Aorta (tissue), 5 donors: ENCODE results near the gene VAV2. TPM values are rescaled to one million over a fixed set of nuclear protein-coding genes. Genes with fewer than 3 reads are reported as not detected.
"Not testable (repeated sequence)": the region's sequence is repeated elsewhere in the genome, so short reads cannot be mapped to it uniquely, and the experiment has no call there.

Experiments
- ATAC-seq: fragments of 200-7000 bp; cut with Tn5 transposase; one replicate; pipeline ENCODE4 v1.9.1; 2022; ENCODE audit warnings: moderate library complexity; ENCODE audit not compliant: low FRiP score
- DNase-seq, 2 donors: peaks; one replicate each; pipeline ENCODE4 v3.0.0-alpha.2; 2020
- H3K27ac ChIP-seq, 2 donors: one replicate each; pipeline ENCODE4 v1.5.1; 2013; ENCODE audit warnings: low read length in 2 of 2, mild to moderate bottlenecking in 2 of 2, moderate library complexity in 2 of 2, control low read depth in 1 of 2, inconsistent platforms in 1 of 2, low read depth in 1 of 2
- H3K27me3 ChIP-seq, 2 donors: one replicate each; pipeline ENCODE4 v1.6.1; 2013; ENCODE audit warnings: control low read depth in 1 of 2, low read length in 1 of 2, mild to moderate bottlenecking in 1 of 2, moderate library complexity in 1 of 2; ENCODE audit not compliant: insufficient read depth in 2 of 2, control insufficient read depth in 1 of 2
- H3K36me3 ChIP-seq, 2 donors: one replicate each; pipeline ENCODE4 v1.6.1; 2013; ENCODE audit warnings: control low read depth in 1 of 2, low read length in 1 of 2, mild to moderate bottlenecking in 1 of 2; ENCODE audit not compliant: insufficient read depth in 2 of 2, control insufficient read depth in 1 of 2
- H3K4me1 ChIP-seq, 2 donors: one replicate each; pipeline ENCODE4 v1.6.1; 2013; ENCODE audit warnings: low read length in 2 of 2, control low read depth in 1 of 2, mild to moderate bottlenecking in 1 of 2, moderate library complexity in 1 of 2; ENCODE audit not compliant: insufficient read depth in 2 of 2, control insufficient read depth in 1 of 2
- H3K4me3 ChIP-seq, 2 donors: one replicate each; pipeline ENCODE4 v1.5.1; 2013; ENCODE audit warnings: low read length in 2 of 2, control low read depth in 1 of 2, mild to moderate bottlenecking in 1 of 2
- H3K9me3 ChIP-seq: one replicate; pipeline ENCODE4 v1.6.1; 2013; ENCODE audit warnings: mild to moderate bottlenecking, low read length; ENCODE audit not compliant: control insufficient read depth
- WGBS, 2 donors: extraction: QIAGEN DNeasy Blood & Tissue Kit; methylation state at CpG; one replicate each; pipeline ENCODE4 v1.1.7; 2013; 5-methylcytosine and 5-hydroxymethylcytosine counted together
- intact Hi-C, 2 donors: fragments of 100-400 bp; cut with DNase I; formaldehyde crosslinking; loops; one replicate each; pipeline versions ENCODE4 v1.14.2 to v1.15.0; 2022
- polyA plus RNA-seq, 2 donors: library from polyadenylated mRNA; stranded (reverse); fragments of 200-250 nt; gene quantifications; one replicate each; pipeline ENCODE4 v1.2.3, GENCODE V29; 2013
- total RNA-seq, 2 donors: library from RNA; stranded (reverse); fragmentation: NEBNext Ultra II Directional; extraction: Animal tissue kit (Norgen Biotek cat#: 25700); gene quantifications; one replicate each; pipeline ENCODE4 v1.2.1, GENCODE V29; 2021
- donor health status: healthy with polysubstance abuse.
- donor health status: Bipolar disorder and iron deficiency.
- donor health status: DM: no; HTN: no; CAD: no.
- donor health status: DM: no; HTN: no; CAD: no.
- donor health status: DM: yes; HTN: yes; CAD: no.

Gene VAV2
- total and polyA plus RNA-seq, 4 donors = 9.0 to 25.4 (median 11.8) TPM

GRCh38 chr9:133754688-133755227, 237.4 kb downstream of the VAV2 start:
- Histone ChIP-seq H3K36me3 (no peaks in the 10 kb centered on the region), H3K27ac (no peak overlapping the region), H3K4me3 (no peak overlapping the region), H3K4me1 (no peaks in the 10 kb centered on the region), H3K9me3 (no peaks in the 10 kb centered on the region), H3K27me3 (no peaks in the 10 kb centered on the region)
- WGBS, 2 donors = 31 to 44% methylated on average over 9 of the region's 9 CpGs
- ATAC-seq (no peak), DNase-seq (peak in 1 of 2 donors; percentile 26)
- intact Hi-C loops = no loop called here

DNA sequence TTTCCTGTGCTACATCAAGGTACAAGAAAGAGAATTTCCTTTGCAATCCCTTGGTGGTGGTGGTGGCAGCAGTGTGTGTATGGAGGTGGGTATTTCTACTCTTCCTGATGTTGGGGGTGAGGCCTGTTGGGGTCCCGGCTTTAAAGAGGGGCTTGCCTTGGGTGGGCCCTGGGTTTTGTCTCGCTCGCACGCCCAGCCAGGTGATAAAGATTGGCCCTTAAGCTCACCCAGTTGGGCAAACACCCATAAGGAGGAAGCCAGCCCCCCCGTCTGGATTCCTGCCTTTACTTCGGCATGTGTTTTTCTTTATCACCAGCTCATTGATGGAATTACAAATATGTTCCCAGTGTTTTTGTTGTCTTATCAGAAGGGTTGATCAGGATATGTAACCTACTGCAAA, 237.9 kb downstream of the VAV2 start:
- Histone ChIP-seq H3K4me1 (no peaks in the 10 kb centered on the region), H3K27ac (no peak overlapping the region), H3K27me3 (no peaks in the 10 kb centered on the region), H3K9me3 (no peaks in the 10 kb centered on the region), H3K36me3 (no peaks in the 10 kb centered on the region), H3K4me3 (no peak overlapping the region)
- intact Hi-C loops = no loop called here
- ATAC-seq (no peak), DNase-seq (peak in 1 of 2 donors; percentile 61)
- WGBS, 2 donors = 46 to 70% methylated on average over 6 of the region's 6 CpGs

DNA sequence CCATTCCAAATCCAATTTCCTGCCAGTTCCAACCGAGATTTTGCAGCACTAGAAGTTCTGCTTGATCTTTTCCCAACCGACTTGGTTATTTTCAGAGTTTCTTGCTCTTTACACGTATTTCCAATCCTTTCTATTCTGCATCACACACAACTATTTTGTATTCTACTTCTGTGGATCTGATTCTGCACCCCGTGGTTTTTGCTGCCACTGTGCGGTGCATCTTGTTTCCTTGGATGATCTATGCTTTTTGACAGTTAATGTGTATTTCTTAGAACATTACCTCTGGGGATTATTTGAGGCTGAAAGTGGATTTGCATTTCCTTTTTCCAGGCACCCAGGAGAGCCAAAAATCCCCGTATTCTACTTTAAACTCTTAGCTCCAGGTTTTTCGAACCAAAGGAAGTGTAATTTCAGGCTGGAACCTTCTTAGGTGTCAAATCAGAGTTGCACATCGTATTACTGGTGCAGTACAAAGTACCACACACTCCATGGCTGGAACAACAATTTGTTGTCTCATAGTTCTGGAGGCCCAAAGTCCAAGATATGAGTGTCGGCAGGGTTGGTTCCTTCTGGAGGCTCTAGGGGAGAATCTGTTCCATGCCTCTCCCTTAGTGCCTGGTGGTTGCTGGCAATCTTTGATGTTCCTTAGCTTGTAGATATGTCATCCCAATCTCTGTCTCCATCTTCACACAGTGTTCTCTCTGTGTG, 239.2 kb downstream of the VAV2 start:
- 59 to 73% methylated on average over 9 of the region's 9 CpGs for WGBS, 2 donors
- ATAC-seq = no peak

DNA sequence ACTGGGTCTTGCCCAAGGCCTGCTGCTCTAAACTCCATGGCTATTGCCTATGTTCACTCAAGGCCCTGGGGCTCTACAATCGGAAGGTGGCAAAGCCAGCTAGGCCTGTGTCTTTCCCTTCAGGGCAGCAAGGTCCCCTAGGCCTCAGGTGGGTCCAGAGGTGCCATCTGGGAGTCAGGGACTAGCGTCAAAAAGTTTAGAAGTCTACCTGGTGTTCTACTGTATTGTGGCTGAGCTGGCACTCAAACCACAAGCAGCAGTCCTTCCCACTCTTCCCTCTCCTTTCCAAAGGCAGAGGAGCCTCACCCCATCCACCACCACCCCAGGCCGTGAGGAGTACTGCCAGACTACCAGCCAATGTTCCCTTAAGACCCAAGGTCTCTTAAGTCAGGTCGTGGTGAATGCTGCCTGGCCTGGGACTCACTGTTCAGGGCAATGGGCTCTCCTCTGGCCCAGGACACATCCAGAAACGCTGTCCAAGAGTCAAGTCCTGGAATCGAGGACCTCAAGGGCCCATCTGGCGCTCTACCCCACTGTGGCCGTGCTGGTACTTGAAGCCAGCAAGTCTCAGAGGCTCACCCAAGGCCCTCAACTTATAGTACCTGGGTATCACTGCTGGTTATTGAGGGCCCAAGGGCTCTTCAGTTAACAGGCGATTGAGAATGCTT, 241.0 kb downstream of the VAV2 start:
- DNase-seq = no peak
- Histone ChIP-seq H3K9me3 (peaks cover 2% of the 10 kb centered on the region), H3K4me3 (no peak overlapping the region), H3K36me3 (no peaks in the 10 kb centered on the region), H3K4me1 (no peaks in the 10 kb centered on the region), H3K27ac (no peak overlapping the region), H3K27me3 (no peaks in the 10 kb centered on the region)
- intact Hi-C loops = no loop called here
- 86 to 88% methylated on average over 9 of the region's 9 CpGs for WGBS, 2 donors
- no peak for ATAC-seq

More for the DNA sequence above, 239.2 kb downstream of the VAV2 start:
- no peak for DNase-seq
- intact Hi-C loops = no loop called here
- H3K27ac ChIP-seq = no peak overlapping the region
- no peaks in the 10 kb centered on the region for H3K27me3 ChIP-seq
- no peak overlapping the region for H3K4me3 ChIP-seq
- H3K4me1 ChIP-seq = no peaks in the 10 kb centered on the region
- H3K36me3 ChIP-seq = no peaks in the 10 kb centered on the region
- H3K9me3 ChIP-seq = no peaks in the 10 kb centered on the region

- Histone ChIP-seq H3K36me3 (no peaks in the 10 kb centered on the region), H3K27ac (no peak overlapping the region), H3K4me3 (no peak overlapping the region), H3K4me1 (no peaks in the 10 kb centered on the region), H3K9me3 (peaks cover 2% of the 10 kb centered on the region), H3K27me3 (no peaks in the 10 kb centered on the region)
- no peak for DNase-seq
- intact Hi-C loops = no loop called here
- no peak for ATAC-seq
These were observed 244.8 kb downstream of the VAV2 start for GRCh38 chr9:133747309-133747708.

DNA sequence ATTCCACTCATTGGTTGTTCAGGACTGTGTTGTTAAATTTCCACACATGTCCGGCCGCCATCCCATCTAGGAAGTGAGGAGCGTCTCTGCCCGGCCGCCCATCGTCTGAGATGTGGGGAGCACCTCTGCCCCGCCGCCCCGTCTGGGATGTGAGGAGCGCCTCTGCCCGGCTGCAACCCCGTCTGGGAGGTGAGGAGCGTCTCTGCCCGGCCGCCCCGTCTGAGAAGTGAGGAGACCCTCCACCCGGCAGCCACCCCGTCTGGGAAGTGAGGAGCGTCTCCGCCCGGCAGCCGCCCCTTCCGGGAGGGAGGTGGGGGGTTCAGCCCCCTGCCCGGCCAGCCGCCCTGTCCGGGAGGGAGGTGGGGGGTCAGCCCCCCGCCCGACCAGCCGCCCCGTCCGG, 247.6 kb downstream of the VAV2 start:
- intact Hi-C loops = loop anchor here in 1 of 2 donors (5.0 kb wide), 1 partner anchor 212 kb away; the partner anchor contains the start of gene ADAMTSL2
- H3K4me3 ChIP-seq, ATAC-seq, H3K9me3 ChIP-seq, H3K36me3 ChIP-seq, H3K27ac ChIP-seq, H3K4me1 ChIP-seq, H3K27me3 ChIP-seq, DNase-seq: not testable (repeated sequence)
- 89 to 90% methylated on average over 8 to 30 of the region's 31 CpGs for WGBS, 2 donors

DNA sequence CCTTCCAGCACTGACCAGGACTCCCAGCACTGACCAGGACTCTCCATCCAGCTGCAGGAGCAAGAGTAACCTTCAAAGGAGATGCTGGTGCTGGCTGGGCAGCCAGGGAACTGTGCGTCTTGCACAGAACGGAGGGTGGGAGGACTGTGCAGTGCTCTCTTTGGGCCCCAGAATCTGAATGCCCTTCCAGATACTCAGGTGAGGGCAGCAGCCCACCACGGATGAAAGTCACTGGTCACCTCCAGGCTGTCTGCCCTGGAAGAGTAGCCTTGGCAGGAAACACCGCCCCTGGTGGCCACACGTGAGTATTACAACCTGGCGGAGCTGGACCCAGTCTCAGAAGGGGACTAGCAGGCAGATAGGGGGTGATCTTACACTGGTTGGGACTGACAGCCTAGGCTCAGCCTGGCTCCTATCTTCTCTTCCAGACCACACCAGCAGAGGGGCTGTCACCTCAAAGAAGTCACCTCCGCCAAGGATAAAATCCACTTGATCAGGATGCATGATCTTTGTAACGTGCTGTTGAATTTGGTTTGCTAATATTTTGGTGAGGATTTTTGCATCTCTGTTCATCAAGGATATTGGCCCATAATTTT, 249.2 kb downstream of the VAV2 start:
- Histone ChIP-seq H3K36me3 (no peaks in the 10 kb centered on the region), H3K27ac (no peak overlapping the region), H3K9me3 (peaks cover 2% of the 10 kb centered on the region), H3K4me3 (no peak overlapping the region), H3K27me3 (no peaks in the 10 kb centered on the region), H3K4me1 (no peaks in the 10 kb centered on the region)
- DNase-seq (peak; percentile 70 to 92), ATAC-seq (peak; percentile 79)
- intact Hi-C loops = loop anchor here in 1 of 2 donors (5.0 kb wide), 1 partner anchor 211 kb away; the partner anchor contains the start of gene ADAMTSL2
- WGBS, 2 donors = 12 to 15% methylated on average over 8 of the region's 8 CpGs

- no peak for DNase-seq
- peaks cover 2% of the 10 kb centered on the region for H3K9me3 ChIP-seq
- no peaks in the 10 kb centered on the region for H3K4me1 ChIP-seq
- H3K36me3 ChIP-seq = no peaks in the 10 kb centered on the region
- H3K4me3 ChIP-seq = no peak overlapping the region
- no peak for ATAC-seq
- intact Hi-C loops = loop anchor here in 1 of 2 donors (5.0 kb wide), 1 partner anchor 210 kb away; the partner anchor contains the start of gene ADAMTSL2
- H3K27ac ChIP-seq = no peak overlapping the region
- WGBS, 2 donors = 89 to 91% methylated on average over 7 of the region's 7 CpGs
- no peaks in the 10 kb centered on the region for H3K27me3 ChIP-seq
These were observed 249.9 kb downstream of the VAV2 start for GRCh38 chr9:133742251-133742650.
